Stomach (tissue), 4 donors: ENCODE measurements around the gene TTC21A.
A peak's percentile ranks its signal among the peaks of the same experiment; 100 is the strongest.

Experiments
- EP300 ChIP-seq: sonication (generic); formaldehyde crosslinking; IDR thresholded peaks from one replicate; pipeline ENCODE4 v1.6.1; 2017; ENCODE audit warnings: antibody characterized with exemption
- POLR2A ChIP-seq, 4 donors: fragments of 450-650 bp; IDR thresholded peaks; one replicate each; pipeline ENCODE4 v1.6.1; 2016; ENCODE audit warnings: antibody characterized with exemption in 4 of 4, control low read depth in 2 of 4, mild to moderate bottlenecking in 1 of 4, moderate library complexity in 1 of 4
- POLR2AphosphoS5 ChIP-seq, 3 donors: sonication (generic); formaldehyde crosslinking; IDR thresholded peaks; one replicate each; pipeline ENCODE4 v1.6.1; 2016; ENCODE audit warnings: antibody characterized with exemption in 3 of 3
- TF ChIP-seq, protein P1 (sequence below), 7 experiments: fragments of 450-650 bp in 4 of 7; fragments of 200-600 bp in 3 of 7; sonication (generic) in 3 of 7; IDR thresholded peaks; one replicate each; pipeline ENCODE4 v1.5.1; 2016 to 2019; ENCODE audit warnings: antibody characterized with exemption in 7 of 7, control low read depth in 2 of 7, mild to moderate bottlenecking in 1 of 7

DNA sequence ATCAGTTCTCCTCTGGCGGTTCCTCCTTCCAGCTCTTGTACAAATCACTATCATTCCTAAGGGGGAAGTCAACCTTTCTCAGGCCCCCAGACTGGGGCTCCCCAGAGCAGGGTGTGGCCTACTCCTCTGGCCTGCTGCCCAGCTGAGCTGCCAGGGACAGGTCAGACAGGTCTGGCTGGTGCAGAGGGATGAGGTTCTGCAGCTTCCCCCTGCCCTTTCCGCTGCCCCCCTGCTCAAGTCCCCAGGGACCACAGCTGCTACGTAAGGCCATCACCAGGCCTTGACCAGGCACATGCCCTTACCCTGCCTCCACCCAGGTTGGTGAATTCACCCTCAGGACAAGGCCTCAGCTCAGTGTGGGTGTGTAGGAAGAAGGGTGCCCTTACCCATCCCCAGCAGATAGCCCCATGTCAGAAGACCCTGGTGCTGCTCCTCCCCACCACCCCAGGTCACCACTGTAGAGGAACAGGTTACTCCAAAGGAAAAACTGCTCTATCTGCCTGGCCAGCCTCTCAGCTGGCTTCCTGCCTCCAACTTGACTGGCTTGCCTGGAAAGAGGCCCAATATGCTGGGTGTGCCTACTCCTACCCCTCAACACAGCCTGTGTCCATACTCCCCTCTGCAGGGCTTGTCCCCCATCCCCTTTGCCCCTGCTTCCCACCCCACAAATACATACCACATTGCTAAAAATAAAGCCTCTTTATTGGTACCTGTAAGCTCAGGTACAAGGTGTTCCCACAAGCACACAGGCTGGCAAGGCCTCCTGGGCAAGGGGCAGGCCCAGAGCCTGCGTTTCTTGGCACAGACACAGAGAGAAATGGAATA lies 33.9 kb downstream of the TTC21A start:
- TF ChIP-seq POLR2A (IDR thresholded peaks at IDR 0.05) (no peak), POLR2AphosphoS5 (IDR thresholded peaks at IDR 0.05) (peak in 2 of 3 donors; percentile 45 to 65), EP300 (no peak)
- TF ChIP-seq, protein P1, sequence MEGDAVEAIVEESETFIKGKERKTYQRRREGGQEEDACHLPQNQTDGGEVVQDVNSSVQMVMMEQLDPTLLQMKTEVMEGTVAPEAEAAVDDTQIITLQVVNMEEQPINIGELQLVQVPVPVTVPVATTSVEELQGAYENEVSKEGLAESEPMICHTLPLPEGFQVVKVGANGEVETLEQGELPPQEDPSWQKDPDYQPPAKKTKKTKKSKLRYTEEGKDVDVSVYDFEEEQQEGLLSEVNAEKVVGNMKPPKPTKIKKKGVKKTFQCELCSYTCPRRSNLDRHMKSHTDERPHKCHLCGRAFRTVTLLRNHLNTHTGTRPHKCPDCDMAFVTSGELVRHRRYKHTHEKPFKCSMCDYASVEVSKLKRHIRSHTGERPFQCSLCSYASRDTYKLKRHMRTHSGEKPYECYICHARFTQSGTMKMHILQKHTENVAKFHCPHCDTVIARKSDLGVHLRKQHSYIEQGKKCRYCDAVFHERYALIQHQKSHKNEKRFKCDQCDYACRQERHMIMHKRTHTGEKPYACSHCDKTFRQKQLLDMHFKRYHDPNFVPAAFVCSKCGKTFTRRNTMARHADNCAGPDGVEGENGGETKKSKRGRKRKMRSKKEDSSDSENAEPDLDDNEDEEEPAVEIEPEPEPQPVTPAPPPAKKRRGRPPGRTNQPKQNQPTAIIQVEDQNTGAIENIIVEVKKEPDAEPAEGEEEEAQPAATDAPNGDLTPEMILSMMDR (IDR thresholded peaks at IDR 0.05), result no peak
